GM13976 (cell line): ENCODE results near the gene HS3ST4.

ENCODE experiments used
- DNase-seq: peaks from one replicate; pipeline ENCODE4 v3.0.0; 2012; ENCODE audit warnings: low spot score
- in situ Hi-C: fragments of 300-500 bp; cut with MboI; formaldehyde crosslinking; loops from one replicate; pipeline ENCODE4 v1.12.0; 2022; ENCODE audit warnings: low sequenced_read_pairs, mixed read lengths, inconsistent platforms; ENCODE audit not compliant: unreplicated experiment
- TF ChIP-seq, protein P1 (sequence below): IDR thresholded peaks from 2 replicates; pipeline ENCODE4 v1.5.1; 2012; ENCODE audit warnings: borderline replicate concordance, mild to moderate bottlenecking; ENCODE audit not compliant: insufficient read depth; ENCODE audit errors: extremely low read depth, missing control alignments, control extremely low read depth

Gene HS3ST4

DNA sequence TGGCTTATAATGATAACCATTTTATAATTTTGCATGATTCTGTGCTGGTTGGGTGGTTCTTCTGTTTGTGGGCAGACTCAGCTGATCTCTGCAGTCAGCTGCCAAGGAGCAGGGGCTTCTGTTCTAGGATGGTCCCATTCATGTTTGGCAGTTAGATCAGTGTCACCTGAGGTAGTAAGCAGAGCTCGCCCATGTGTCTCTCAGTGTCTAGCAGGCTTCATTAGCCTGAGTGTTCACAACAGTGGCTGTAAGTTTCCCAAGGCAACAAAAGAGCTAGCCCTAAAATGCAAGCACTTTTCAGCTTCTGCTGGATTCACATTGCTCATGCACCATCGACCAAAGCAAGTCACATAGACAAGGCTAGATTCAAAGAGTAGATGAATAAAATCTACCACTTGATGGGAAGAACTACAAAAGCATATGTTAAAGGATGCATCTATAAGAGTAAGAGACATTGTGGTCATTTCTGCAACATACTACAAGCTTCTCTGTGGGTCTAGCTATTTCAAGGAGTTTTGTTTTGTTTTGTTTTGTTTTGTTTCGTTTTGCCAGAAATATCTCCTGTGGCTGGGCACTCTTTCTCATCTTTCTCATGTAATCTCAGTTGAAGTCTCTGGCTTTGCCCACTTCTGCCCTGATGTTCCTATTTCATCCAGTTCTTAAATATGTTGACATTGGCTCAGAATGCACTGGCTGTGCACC, 180.8 kb downstream of the HS3ST4 start:
- TF ChIP-seq, protein P1, sequence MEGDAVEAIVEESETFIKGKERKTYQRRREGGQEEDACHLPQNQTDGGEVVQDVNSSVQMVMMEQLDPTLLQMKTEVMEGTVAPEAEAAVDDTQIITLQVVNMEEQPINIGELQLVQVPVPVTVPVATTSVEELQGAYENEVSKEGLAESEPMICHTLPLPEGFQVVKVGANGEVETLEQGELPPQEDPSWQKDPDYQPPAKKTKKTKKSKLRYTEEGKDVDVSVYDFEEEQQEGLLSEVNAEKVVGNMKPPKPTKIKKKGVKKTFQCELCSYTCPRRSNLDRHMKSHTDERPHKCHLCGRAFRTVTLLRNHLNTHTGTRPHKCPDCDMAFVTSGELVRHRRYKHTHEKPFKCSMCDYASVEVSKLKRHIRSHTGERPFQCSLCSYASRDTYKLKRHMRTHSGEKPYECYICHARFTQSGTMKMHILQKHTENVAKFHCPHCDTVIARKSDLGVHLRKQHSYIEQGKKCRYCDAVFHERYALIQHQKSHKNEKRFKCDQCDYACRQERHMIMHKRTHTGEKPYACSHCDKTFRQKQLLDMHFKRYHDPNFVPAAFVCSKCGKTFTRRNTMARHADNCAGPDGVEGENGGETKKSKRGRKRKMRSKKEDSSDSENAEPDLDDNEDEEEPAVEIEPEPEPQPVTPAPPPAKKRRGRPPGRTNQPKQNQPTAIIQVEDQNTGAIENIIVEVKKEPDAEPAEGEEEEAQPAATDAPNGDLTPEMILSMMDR = no peak
- no peak for DNase-seq
- in situ Hi-C loops = no loop called here

DNA sequence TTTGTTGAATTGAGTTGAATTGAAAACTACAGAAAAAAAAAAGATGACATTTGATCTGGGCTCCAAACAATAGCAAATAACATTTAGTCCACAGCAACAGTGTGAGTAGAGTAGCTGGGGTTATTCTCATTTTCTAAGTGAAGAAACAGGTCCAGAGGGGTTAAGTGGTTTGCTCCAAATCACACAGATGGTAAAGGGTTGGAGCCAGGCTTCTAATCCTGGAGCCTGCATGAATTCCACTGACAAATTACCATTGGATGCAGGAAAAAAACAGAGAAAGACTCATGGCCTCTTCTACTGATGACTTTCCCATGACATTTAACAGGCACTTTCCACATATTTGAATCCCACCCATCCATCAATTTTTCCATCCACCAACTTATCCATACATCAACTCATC, 182.4 kb downstream of the HS3ST4 start:
- in situ Hi-C loops = no loop called here
- TF ChIP-seq, protein P1 = no peak
- no peak for DNase-seq

DNA sequence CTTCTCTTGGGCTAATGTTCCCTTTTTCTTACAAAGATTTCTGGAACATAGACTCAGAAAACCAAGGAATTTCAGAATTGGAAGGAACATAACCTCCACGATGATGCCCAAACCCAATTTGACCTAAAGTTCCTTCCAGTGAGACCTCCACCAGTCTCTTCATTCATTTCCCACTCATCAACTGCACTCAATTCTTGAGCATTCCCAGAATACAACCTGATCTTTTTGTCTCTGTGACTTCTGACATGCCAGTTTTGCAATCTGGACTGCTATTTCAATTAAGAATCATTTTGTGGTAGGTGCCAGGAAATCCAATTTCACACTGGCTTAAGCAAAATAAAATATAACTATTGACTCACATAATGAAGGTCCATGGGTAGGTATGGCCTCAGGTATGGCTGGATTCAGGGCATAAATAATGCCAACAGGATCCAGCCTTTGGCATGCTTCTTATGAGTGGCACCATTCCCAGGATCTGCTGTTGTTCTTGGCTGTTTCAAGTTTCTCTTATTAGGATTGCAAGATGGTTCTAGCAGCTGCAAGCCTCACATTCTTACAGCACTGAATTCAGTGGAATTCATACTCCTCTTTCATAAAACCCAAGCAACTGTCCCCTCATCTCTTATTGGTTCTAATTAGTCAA, 184.3 kb downstream of the HS3ST4 start:
- no peak for DNase-seq
- in situ Hi-C loops = no loop called here
- TF ChIP-seq, protein P1 = no peak

DNA sequence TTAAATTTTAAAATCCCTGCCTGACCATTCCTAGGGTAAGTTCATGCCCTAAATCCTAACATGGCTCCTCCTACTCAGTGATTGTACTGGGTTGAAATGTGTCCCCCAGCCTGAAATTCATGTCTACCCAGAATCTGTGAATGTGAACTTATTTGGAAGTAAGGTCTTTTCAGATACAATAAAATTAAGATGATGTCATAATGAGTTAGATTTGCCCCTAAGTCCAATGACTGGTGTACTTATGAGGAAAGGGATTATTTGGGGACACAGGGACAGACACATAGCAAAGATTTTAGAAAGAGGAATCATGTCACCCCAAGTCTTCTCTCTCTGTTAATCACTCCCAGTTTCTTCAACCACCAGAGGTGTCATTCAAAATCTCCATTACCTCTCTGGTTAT, 185.3 kb downstream of the HS3ST4 start:
- in situ Hi-C loops = no loop called here
- TF ChIP-seq, protein P1 = no peak
- DNase-seq = no peak

DNA sequence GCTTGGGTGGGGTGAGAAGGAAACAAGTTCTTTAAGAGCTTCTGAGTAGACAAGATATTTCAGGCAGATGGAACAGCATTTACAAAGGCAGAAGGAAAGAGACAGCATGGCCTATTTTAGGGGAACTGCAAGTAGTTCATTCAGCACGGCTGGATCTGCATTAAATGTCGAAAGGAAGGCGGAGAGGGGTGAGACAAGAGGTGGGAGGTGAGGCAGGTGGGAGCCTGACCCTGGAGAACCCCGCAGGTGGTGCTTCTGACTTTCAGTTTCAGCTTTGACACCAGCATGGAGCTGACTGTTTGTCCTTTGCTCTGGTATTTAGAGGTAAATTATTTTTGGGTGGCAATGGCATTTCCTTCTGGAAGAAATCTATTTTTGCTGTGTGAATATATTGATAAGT, 194.8 kb downstream of the HS3ST4 start:
- no peak for DNase-seq
- TF ChIP-seq, protein P1 = no peak
- in situ Hi-C loops = no loop called here

DNA sequence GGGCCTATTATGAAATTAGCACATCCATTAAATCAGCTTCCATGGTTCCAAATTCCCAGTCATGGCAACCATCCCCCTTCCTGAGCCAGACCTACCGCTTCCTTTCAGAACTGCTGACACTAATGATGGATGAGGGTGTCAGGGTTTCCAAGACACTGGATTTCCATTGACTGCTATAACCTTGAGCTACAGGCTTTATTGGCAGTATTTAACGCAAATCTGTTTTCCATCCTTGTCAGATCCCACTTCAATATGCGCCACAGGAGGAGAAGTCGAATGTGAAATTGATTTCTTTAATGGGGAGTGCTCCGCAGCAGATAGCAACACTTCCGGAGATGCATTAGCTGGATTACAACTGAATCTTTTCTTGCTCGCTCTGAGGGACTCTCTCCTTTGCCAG, 197.1 kb downstream of the HS3ST4 start:
- in situ Hi-C loops = no loop called here
- DNase-seq = no peak
- TF ChIP-seq, protein P1 = no peak
